ENCODE data around the gene RAB7B. TPM values are rescaled to one million over a fixed set of nuclear protein-coding genes. Genes with fewer than 3 reads are reported as not detected.

RAB7B gene
- total and polyA plus RNA-seq, 2 of the 13 experiments (the other 11 are each of a cell fraction or from before 2014, with no cell fraction given), result 0.05 to 0.46 TPM

- no peak for TF ChIP-seq ZNF496 (CRISPR knock-in tag; IDR thresholded peaks at IDR 0.05; ENCODE audit: insufficient replicate concordance)
- TF ChIP-seq SP2 (CRISPR knock-in tag; IDR thresholded peaks at IDR 0.05), result no peak
Observed at GRCh38 chr1:205962821-205963221, 40.4 kb downstream of the RAB7B start (continued).

DNA sequence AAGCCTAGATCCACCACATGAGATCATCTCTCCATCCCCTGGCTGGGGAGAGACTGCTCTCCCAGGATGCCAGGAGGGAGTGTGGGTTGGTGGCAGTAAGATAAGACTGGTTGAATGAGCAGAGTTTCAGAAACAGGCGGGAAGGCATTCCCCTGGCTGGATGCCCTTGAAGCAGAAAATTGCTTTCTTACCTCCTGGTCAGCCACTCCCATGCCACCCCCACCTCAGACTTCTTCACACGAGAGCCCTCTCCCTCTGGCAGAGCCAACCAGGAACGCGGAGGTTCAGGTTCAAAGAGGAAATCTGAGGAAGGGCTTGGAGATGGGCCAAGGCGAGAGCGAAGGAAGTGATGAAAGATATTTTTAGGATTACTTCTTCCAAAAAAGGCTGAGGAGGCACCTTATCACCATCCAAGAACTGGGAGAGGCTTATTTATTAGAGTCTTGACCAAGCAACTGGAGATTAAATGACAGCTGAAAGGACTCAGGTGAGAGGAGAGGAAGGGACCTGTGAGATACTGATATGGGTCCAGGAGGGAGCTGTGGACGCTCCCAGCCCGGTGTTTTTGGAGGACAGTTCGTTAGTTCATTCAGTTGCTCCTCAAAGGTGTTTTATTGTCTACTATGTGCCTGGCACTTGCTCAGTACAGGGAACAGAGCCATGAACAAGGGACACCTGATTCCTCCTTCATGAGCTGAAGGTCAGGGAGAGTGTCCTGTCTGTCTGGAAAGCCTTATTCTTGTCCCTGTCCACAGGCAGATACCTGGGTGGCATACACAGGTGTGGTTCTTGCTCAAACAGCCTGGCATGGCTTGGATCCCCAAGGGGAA is 41.0 kb downstream of the RAB7B start:
- ATAC-seq, result no peak
- TF ChIP-seq, protein P1, sequence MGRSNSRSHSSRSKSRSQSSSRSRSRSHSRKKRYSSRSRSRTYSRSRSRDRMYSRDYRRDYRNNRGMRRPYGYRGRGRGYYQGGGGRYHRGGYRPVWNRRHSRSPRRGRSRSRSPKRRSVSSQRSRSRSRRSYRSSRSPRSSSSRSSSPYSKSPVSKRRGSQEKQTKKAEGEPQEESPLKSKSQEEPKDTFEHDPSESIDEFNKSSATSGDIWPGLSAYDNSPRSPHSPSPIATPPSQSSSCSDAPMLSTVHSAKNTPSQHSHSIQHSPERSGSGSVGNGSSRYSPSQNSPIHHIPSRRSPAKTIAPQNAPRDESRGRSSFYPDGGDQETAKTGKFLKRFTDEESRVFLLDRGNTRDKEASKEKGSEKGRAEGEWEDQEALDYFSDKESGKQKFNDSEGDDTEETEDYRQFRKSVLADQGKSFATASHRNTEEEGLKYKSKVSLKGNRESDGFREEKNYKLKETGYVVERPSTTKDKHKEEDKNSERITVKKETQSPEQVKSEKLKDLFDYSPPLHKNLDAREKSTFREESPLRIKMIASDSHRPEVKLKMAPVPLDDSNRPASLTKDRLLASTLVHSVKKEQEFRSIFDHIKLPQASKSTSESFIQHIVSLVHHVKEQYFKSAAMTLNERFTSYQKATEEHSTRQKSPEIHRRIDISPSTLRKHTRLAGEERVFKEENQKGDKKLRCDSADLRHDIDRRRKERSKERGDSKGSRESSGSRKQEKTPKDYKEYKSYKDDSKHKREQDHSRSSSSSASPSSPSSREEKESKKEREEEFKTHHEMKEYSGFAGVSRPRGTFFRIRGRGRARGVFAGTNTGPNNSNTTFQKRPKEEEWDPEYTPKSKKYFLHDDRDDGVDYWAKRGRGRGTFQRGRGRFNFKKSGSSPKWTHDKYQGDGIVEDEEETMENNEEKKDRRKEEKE (IDR thresholded peaks at IDR 0.05), result no peak
- TF ChIP-seq SUZ12 (IDR thresholded peaks at IDR 0.05; ENCODE audit: low read depth, low read length) (no peak), NAIF1 (CRISPR knock-in tag; IDR thresholded peaks at IDR 0.05; ENCODE audit: borderline replicate concordance) (no peak), NCOA5 (CRISPR knock-in tag; IDR thresholded peaks at IDR 0.05) (no peak), MBD4 (IDR thresholded peaks at IDR 0.05; ENCODE audit: borderline replicate concordance, low read length) (no peak), KMT2A (CRISPR knock-in tag; IDR thresholded peaks at IDR 0.05) (no peak), PTBP1 (IDR thresholded peaks at IDR 0.05; ENCODE audit: low read depth, low read length, poor library complexity, severe bottlenecking) (no peak), HNF4A (CRISPR knock-in tag; IDR thresholded peaks at IDR 0.05) (no peak), STAT6 (CRISPR knock-in tag; IDR thresholded peaks at IDR 0.05; ENCODE audit: borderline replicate concordance) (no peak)
- TF ChIP-seq, protein P2, sequence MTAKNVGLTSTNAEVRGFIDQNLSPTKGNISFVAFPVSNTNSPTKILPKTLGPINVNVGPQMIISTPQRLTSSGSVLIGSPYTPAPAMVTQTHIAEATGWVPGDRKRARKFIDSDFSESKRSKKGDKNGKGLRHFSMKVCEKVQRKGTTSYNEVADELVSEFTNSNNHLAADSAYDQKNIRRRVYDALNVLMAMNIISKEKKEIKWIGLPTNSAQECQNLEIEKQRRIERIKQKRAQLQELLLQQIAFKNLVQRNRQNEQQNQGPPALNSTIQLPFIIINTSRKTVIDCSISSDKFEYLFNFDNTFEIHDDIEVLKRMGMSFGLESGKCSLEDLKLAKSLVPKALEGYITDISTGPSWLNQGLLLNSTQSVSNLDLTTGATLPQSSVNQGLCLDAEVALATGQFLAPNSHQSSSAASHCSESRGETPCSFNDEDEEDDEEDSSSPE (CRISPR knock-in tag; IDR thresholded peaks at IDR 0.05), result no peak
- TF ChIP-seq, protein P3, sequence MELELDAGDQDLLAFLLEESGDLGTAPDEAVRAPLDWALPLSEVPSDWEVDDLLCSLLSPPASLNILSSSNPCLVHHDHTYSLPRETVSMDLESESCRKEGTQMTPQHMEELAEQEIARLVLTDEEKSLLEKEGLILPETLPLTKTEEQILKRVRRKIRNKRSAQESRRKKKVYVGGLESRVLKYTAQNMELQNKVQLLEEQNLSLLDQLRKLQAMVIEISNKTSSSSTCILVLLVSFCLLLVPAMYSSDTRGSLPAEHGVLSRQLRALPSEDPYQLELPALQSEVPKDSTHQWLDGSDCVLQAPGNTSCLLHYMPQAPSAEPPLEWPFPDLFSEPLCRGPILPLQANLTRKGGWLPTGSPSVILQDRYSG (CRISPR knock-in tag; IDR thresholded peaks at IDR 0.05), result no peak
- intact Hi-C loops (cut with micrococcal nuclease; ENCODE audit: unreplicated experiment) (no loop called here), in situ Hi-C loops (cut with HindIII; ENCODE audit: extremely low pct_ligation_motif_present, low pct_unique_long_range_greater_than_20kb) (no loop called here)
- DNase-seq (ENCODE audit: low spot score), result no peak
- CTCF ChIA-PET (ENCODE audit: low intra/inter-chr PET ratio, low total read pairs), result no interaction called here
- Histone ChIP-seq H3K9ac (ENCODE audit: insufficient read depth, low read depth, low read length) (no peak overlapping the region), H3K4me1 (ENCODE audit: insufficient read depth, low read length) (no peaks in the 10 kb centered on the region), H2AFZ (ENCODE audit: low read length) (no peak overlapping the region), H3K27ac (ENCODE audit: extremely low read length, insufficient read depth, low read length) (no peak overlapping the region), H4K20me1 (ENCODE audit: insufficient read depth, low read length) (no peaks in the 10 kb centered on the region), H3K36me3 (replicated peaks in 1 of 2; ENCODE audit: control insufficient read depth in 1 of 2, insufficient read depth in 2 of 2, low read length in 2 of 2) (no peaks in the 10 kb centered on the region), H3K27me3 (ENCODE audit: control insufficient read depth in 1 of 2, insufficient read depth in 2 of 2, low read length in 2 of 2) (peaks cover 2 to 59% of the 10 kb centered on the region in 2 experiments; a peak in 4 of 5 replicates), H3K9me3 (ENCODE audit: low read length) (no peaks in the 10 kb centered on the region), H3K4me3 (replicated peaks in 1 of 3; ENCODE audit: insufficient read depth in 1 of 3, low read depth in 2 of 3, low read length in 3 of 3) (no peak overlapping the region), H3K79me2 (ENCODE audit: insufficient read depth, low read length) (no peaks in the 10 kb centered on the region), H3K4me2 (ENCODE audit: low read depth, low read length) (no peak overlapping the region)
- BruUV-seq (replicated peaks), result no TSS peak
- FAIRE-seq, result no peak
- POLR2A ChIA-PET, result no interaction called here
- 19% methylated on average over 9 of the region's 9 CpGs for WGBS (ENCODE audit: low lambda C conversion rate)
